Fibroblast of lung (primary cell): ENCODE results near the gene FGF22.

Experiments used
- EZH2 ChIP-seq: IDR thresholded peaks from 2 replicates; pipeline ENCODE4 v1.5.1; 2012; ENCODE audit warnings: low read length, control low read depth, mild to moderate bottlenecking; ENCODE audit errors: missing control alignments
- TF ChIP-seq, protein P1 (sequence below), 2 donors: IDR thresholded peaks in 1 of 2; conservative IDR thresholded peaks in 1 of 2; 1 replicate in 1 of 2; 2 replicates in 1 of 2; pipeline ENCODE4 v1.5.1; 2011 to 2012; ENCODE audit warnings: low read length in 2 of 2, control low read depth in 1 of 2, inconsistent platforms in 1 of 2, low read depth in 1 of 2, mild to moderate bottlenecking in 1 of 2

DNA sequence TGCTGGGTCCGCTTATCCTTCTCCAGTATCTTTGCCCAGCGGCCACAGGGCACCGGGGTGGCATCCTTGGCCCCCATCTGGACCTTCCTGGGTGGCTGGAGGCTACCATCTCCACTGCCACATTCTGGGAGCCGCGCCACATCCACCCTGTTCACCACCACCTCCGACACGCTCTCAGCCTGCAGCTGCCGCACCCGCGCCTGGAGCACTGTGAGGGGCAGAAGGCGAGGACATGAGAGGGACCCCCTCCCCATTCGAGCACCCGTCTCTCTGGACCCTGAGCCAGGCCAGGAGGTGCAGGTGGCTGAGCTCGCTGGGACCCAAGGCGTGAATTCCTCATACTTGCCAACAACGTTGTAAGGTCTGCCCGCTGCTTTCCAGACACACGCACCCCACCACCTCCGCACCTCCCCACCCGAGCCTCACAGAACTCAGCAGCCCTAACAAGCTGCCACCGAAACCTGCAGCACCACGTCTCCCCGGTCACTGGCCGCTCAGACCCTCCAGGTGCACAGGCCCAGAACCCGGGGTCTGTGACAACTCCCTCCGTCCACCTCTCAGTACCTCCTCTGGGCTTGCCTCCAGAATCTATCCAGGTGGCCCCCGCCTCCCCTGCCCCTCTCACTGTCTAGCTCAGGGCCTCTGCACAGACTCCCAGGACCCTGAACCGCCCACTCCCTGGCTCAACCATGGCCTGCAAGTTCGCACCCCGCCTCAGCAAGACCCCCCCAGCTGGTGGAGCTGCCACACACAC is 9.5 kb upstream of the FGF22 start:
- TF ChIP-seq, protein P1, sequence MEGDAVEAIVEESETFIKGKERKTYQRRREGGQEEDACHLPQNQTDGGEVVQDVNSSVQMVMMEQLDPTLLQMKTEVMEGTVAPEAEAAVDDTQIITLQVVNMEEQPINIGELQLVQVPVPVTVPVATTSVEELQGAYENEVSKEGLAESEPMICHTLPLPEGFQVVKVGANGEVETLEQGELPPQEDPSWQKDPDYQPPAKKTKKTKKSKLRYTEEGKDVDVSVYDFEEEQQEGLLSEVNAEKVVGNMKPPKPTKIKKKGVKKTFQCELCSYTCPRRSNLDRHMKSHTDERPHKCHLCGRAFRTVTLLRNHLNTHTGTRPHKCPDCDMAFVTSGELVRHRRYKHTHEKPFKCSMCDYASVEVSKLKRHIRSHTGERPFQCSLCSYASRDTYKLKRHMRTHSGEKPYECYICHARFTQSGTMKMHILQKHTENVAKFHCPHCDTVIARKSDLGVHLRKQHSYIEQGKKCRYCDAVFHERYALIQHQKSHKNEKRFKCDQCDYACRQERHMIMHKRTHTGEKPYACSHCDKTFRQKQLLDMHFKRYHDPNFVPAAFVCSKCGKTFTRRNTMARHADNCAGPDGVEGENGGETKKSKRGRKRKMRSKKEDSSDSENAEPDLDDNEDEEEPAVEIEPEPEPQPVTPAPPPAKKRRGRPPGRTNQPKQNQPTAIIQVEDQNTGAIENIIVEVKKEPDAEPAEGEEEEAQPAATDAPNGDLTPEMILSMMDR (conservative IDR thresholded peaks at IDR 0.05 in 1 of 2, IDR thresholded peaks at IDR 0.05 in 1 of 2; ENCODE audit: low read depth in 1 of 2, low read length in 2 of 2), result no peak
- no peak for TF ChIP-seq EZH2
